Ishikawa (cell line): ENCODE results near the gene CIB2.

Experiments
- CEBPB ChIP-seq: IDR thresholded peaks from 2 replicates; pipeline ENCODE4 v1.6.1; 2012
- CREB1 ChIP-seq: IDR thresholded peaks from 2 replicates; pipeline ENCODE4 v1.6.1; 2012; ENCODE audit warnings: low read depth
- EGR1 ChIP-seq: IDR thresholded peaks from 2 replicates; pipeline ENCODE4 v1.6.1; 2012
- EP300 ChIP-seq: IDR thresholded peaks from 2 replicates; pipeline ENCODE4 v1.6.1; 2012; ENCODE audit warnings: borderline replicate concordance
- FOXM1 ChIP-seq: IDR thresholded peaks from 2 replicates; pipeline ENCODE4 v1.6.1; 2012; ENCODE audit warnings: low read depth, borderline replicate concordance
- NFIC ChIP-seq: IDR thresholded peaks from 2 replicates; pipeline ENCODE4 v1.6.1; 2012
- RAD21 ChIP-seq: IDR thresholded peaks from 2 replicates; pipeline ENCODE4 v1.6.1; 2012; ENCODE audit warnings: low read depth
- TAF1 ChIP-seq: IDR thresholded peaks from 2 replicates; pipeline ENCODE4 v1.6.1; 2012; ENCODE audit warnings: low read depth, mild to moderate bottlenecking
- TCF12 ChIP-seq: IDR thresholded peaks from 2 replicates; pipeline ENCODE4 v1.6.1; 2012; ENCODE audit warnings: low read depth
- YY1 ChIP-seq: IDR thresholded peaks from 2 replicates; pipeline ENCODE4 v1.6.1; 2012; ENCODE audit warnings: low read depth
- TF ChIP-seq, protein P1 (sequence below): IDR thresholded peaks from 2 replicates; pipeline ENCODE4 v1.6.1; 2012
- TF ChIP-seq, protein P2 (sequence below): IDR thresholded peaks from 2 replicates; pipeline ENCODE4 v1.6.1; 2012
- TF ChIP-seq, protein P3 (sequence below): IDR thresholded peaks from 2 replicates; pipeline ENCODE4 v1.6.1; 2012; ENCODE audit warnings: low read depth, mild to moderate bottlenecking

DNA sequence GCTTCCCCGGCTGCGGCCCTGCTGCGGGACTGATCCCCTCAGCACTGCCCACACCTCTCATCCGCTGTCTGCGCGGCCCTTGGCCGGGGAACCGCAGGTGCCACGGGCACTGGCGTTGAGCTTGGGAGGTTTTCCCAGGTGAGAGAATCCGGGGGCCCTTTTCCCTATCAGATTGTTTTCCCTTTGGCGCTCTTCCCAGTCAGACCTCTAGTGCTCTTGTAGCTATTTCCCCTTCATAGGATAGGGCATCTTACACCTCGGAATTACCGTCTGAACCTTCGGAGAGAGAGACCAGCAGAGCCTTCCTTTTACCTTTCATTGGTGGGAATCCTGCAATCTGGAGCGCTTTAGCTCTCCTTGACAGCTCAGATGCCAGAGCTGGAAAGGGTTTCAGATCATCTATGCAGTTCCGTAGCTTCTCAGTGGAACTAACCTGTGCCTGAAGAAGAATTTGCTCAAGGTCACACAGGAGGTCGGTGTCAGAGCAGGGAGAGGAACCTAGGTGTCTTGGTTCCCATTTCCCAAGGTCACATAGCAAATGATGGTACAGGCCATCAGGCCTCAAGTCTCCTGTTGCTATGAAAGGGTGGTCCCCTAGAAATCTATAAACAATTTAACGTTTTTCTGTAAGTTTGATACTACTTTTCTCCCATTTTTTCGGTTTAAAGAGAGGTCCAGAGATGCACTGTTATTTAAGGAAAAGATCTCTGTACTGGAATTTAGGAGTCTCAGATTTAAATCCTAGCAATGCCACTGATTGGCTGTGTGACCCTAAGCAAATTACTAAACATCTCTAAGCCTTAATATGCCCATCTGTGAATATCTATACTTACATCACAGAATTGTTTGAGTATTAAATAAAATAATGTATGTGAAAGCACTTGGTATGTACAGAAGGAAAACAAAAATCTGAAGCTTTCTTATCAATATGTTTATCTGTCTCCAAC lies 18.8 kb upstream of the CIB2 start:
- TF ChIP-seq TAF1: no peak
- no peak for TF ChIP-seq EP300
- TF ChIP-seq RAD21: no peak
- TF ChIP-seq TCF12: no peak
- 0 out of 2 replicates have a peak, but pooled peaks have one; percentile 6 for TF ChIP-seq NFIC
- no peak for TF ChIP-seq CEBPB
- TF ChIP-seq FOXM1: no peak
- TF ChIP-seq YY1: no peak
- TF ChIP-seq, protein P1, sequence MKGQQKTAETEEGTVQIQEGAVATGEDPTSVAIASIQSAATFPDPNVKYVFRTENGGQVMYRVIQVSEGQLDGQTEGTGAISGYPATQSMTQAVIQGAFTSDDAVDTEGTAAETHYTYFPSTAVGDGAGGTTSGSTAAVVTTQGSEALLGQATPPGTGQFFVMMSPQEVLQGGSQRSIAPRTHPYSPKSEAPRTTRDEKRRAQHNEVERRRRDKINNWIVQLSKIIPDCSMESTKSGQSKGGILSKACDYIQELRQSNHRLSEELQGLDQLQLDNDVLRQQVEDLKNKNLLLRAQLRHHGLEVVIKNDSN: no peak
- TF ChIP-seq, protein P2, sequence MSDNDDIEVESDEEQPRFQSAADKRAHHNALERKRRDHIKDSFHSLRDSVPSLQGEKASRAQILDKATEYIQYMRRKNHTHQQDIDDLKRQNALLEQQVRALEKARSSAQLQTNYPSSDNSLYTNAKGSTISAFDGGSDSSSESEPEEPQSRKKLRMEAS: no peak
- TF ChIP-seq, protein P3, sequence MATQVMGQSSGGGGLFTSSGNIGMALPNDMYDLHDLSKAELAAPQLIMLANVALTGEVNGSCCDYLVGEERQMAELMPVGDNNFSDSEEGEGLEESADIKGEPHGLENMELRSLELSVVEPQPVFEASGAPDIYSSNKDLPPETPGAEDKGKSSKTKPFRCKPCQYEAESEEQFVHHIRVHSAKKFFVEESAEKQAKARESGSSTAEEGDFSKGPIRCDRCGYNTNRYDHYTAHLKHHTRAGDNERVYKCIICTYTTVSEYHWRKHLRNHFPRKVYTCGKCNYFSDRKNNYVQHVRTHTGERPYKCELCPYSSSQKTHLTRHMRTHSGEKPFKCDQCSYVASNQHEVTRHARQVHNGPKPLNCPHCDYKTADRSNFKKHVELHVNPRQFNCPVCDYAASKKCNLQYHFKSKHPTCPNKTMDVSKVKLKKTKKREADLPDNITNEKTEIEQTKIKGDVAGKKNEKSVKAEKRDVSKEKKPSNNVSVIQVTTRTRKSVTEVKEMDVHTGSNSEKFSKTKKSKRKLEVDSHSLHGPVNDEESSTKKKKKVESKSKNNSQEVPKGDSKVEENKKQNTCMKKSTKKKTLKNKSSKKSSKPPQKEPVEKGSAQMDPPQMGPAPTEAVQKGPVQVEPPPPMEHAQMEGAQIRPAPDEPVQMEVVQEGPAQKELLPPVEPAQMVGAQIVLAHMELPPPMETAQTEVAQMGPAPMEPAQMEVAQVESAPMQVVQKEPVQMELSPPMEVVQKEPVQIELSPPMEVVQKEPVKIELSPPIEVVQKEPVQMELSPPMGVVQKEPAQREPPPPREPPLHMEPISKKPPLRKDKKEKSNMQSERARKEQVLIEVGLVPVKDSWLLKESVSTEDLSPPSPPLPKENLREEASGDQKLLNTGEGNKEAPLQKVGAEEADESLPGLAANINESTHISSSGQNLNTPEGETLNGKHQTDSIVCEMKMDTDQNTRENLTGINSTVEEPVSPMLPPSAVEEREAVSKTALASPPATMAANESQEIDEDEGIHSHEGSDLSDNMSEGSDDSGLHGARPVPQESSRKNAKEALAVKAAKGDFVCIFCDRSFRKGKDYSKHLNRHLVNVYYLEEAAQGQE: no peak
- no peak for TF ChIP-seq CREB1
- TF ChIP-seq EGR1: no peak
